Stimulated activated CD8-positive, alpha-beta memory T cell treated with anti-CD3 and anti-CD28 coated beads, Interleukin-15, amount 100 ng/mL, for 4 hours (primary cell): Measurements from ENCODE around the gene FMOD.
"Not testable (repeated sequence)": the region's sequence is repeated elsewhere in the genome, so short reads cannot be mapped to it uniquely, and the experiment has no call there.

Source experiments
- DNase-seq, 2 donors: peaks; one replicate each; pipeline ENCODE4 v3.0.0-alpha.2; 2020; ENCODE audit warnings: low read depth in 2 of 2

The FMOD gene

DNA sequence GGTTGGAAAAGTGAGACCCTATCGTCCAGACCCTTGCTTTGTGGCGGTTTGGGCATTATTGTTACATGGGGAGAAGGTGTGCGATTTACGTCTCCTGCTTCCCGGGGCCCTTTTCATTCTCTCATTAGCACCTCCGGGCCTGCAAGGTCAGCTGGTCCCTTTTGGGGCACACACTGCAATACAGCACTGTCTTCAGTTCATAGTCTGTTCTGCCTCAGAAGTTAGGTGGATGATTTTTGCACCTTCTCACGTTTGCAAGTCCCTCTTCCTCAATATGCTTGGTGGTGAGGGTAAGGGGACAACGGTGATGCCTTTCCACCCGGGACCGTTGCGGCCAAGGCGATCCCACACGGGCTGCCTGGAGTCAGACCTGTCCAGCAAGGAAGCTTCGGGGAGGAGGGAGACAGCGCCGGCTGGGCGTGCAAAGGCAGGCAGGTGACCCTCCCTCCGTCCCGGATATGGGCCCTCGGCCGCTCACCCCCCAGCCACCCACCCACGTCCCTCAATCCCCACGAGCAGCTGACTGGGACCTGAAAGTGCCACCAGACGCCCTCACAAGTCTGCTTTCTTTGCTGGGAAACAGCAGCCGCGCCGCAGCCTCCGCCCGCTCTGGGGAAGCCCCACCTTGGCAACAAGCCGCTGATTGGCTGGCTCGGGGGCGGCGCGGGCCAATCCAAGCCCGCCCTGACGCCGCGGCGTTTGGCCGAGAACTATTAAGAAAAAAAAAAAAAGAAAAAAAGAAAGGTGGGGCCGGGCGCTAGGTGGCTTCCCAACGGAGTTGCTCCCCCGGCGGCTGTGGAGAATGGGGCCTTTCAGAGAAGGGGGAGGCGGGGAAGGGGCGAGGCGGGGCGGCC, 23.9 kb downstream of the FMOD start:
- peak; percentile 86 to 92 for DNase-seq

DNA sequence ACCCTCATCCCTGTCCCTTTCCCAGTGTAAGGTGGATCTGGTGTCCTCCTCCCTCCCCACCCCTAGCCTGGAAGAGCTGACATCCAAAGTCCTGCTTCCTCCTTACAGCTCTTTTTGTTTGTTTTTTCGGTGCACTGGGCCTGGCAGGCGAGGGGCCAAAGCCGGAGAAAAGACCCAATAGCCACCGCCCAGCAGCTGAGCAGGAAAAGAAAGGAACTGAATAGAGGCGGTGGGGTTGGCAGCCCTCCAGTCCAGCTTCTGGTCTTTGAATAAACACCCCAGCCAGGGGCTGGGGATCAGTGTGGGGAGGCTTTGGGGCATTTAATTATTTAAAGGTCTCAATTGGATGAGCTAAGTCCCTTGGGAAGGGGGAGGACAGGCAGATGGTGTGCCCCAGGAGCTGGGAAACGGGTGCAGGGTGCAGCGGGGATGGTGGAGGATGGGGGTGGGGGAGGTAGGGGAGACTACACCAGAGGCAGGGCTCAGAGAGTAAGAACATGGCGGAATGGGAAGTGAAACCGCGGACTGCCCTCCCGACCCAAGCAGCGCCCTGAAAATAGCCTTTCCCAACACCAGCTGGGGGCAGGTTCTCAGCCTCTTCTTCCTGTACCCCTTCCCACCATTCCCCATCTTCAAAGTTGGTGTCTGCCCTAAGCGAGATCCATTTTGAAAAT, 25.4 kb downstream of the FMOD start:
- no peak for DNase-seq

DNA sequence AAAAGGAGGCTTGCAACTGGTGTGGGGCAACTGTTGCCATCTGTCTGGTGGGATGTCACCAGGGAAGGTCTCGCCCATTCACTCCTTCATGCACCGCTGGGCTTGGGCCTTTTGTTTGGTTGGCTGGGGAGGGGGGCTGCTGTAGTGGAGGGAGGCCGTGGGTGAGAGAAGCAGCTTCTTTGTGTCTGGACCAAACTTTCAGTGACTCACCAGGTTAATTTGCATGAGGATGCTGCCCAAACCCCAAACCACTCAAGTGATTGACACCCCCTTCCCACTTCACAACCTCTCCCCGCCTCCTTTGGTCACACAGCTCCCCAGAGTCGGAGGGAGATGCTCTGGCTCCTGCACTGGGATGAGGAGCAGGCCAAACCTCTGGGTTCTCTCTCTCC, 25.9 kb downstream of the FMOD start:
- DNase-seq = no peak

DNA sequence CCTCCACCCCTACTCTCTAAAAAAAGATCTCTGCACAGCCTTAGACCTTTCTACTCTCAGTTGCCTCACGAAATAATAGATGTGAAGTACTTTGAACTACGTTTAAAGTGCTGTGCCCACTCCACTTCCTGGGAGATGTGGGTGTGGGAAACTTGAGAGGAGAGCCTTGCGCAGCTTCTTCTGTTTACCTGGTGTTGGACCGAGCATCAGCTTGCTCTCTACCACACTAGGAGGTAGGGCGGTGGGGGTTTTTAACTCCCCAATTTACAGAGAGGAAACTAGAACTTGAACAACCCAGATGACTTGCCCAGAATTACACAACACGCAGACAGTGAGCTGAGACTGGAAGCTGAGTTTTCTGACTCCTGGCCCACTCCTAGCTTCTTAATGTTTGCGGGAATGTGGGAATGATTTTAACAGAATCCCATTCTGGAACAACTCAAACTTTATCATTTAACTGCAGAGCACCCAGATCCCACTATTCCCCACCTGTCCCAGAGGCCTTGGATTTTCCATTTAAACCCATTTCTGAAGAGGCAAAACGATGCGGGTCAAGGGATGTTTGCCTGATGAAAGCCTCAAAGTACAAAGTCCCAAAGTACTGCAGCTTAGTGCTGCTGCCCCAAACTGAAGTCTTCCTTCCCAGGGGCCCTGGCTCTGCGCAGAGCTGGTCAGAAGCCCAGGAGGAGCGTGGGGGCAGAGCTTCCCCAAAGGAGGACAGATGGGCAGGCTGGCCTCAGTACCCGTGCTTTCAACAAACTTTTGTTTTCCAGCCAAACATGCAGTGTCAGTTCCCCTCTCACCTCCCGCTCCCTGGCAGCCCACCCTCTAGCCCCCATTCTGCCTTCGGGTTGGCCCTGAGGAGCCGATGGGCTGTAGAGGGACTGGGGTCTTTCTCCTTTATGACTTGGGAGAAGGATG, 26.6 kb downstream of the FMOD start:
- no peak for DNase-seq

DNA sequence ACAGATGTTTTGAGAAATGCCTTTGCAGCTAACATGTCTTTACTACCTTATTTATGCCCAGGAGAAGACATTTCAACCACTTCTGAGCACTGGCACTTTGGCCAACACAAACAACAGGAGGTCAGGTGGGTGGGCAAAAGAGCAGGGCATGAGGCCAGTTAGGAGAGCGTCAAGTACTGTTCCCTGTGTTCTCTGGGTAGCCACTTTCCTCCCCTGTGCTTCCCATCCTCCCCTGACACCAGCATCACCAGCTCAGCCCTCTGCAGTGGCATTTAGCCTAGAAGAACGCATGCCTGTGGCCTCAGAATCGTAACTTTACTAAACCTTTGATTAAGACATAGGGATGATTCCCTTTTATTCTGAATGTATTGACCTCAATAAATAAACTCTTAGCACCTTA, 27.3 kb downstream of the FMOD start:
- no peak for DNase-seq

DNA sequence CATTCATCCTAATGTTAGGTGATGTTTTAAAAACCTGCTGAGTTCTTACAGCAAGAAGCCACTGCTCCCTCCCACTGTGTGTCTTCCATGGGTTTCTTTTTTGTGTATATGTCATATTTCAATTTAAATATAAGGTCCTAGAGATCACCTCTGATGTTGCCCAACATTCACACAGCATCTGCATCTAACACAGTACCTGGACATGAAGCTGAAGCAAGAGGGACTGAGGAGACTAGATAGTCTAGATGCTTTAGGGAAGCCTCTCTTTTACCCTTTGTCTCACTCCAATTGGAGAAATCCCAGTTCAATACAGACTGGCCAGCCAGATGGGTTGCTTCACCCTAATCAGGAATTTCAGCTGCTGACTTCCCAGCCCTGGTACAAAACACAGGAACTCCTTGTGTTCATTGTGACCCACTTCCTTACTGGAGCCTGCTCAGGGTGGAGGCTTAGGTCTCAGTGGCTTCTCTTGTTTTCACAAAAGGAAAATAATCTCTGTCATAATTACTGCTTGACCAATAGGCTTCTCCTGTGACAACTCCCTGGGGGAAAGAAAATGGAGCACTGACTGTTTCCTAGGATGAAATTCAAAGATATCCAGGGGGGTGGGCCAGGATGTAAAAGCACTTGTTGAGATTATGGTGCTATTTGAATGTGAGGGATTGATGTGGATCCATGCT, 28.3 kb downstream of the FMOD start:
- DNase-seq = no peak

DNA sequence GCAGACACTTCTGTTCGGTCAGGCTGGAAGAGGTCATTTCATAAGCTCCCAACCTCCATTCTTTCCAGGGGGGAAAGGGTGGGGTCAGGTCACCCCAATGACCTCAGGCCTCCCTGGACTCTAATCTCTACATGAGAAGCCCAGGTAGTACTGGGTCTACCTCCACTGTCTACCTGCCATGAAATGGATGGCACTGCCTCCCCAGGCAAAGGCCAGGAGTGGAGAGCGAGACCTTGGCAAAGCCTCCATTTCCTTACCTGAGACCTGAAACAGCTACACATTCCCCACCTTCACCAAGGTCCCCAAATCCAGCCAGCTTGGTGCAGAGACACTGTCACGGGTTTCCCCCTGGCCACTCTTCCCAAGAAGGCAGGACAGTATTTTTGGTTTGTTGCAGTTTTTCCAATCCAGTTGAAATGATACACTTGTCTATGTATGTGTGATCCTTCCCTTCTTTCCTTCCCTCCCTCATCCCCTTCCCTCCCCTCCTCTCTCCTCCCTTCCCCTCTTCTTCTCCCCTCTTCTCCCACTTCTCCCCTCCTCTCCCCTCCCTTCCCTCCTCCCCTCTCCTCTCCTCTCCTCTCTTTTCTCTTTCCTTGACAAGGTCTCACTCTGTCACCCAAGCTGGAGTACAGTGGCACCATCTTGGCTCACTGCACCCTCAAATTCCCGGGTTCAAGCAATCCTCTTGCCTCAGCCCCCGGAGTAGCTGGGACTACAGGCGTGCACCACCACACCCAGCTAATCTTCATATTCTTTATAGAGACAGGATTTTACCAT, 29.5 kb downstream of the FMOD start:
- no peak for DNase-seq

DNA sequence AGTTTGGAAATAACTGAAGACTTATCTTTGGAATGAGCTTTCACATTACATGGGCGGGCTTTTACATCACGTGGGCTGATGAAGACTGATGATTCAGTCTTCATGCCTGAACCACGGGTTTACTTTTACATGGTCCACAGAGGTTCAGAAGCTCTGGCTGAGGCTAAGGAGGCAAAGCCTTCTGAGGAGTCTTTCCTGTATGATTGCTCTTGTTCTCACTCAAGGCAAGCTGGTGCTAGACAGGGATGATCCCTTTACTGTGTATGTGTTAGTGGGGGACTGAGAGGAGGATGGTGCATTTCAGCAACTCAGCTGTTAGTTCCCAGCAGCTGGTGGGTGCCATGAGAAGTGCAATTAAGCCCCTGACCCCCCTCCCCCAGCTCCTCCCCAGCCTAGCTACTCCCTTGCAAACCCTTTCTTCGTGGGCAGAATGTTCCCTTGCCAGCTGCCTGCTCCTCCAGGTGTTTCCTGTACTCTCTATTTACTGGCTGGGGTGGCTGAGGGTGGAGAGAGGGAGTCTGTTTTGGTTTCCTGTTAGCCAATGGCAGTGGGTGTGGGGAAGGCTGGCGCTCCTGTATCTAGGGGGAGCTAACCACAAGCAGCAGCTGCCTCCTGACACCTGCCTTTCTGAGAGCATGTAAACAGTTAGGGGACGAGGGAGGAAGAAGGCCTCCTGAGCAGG, 30.2 kb downstream of the FMOD start:
- no peak for DNase-seq

DNA sequence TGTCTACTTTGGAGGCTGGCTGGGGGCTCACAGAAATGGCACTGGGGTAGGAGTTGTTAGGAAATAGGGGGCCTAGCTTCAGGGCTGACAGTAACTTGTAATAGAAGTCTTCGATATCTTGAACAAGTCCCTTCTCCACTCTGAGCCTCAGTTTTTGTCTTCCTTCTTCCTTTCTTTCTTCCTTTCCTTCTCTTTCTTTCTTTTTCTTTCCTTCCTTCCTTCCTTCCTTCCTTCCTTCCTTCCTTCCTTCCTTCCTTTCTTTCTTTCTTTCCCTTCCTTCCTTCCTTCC, 32.7 kb downstream of the FMOD start:
- DNase-seq = no peak

DNA sequence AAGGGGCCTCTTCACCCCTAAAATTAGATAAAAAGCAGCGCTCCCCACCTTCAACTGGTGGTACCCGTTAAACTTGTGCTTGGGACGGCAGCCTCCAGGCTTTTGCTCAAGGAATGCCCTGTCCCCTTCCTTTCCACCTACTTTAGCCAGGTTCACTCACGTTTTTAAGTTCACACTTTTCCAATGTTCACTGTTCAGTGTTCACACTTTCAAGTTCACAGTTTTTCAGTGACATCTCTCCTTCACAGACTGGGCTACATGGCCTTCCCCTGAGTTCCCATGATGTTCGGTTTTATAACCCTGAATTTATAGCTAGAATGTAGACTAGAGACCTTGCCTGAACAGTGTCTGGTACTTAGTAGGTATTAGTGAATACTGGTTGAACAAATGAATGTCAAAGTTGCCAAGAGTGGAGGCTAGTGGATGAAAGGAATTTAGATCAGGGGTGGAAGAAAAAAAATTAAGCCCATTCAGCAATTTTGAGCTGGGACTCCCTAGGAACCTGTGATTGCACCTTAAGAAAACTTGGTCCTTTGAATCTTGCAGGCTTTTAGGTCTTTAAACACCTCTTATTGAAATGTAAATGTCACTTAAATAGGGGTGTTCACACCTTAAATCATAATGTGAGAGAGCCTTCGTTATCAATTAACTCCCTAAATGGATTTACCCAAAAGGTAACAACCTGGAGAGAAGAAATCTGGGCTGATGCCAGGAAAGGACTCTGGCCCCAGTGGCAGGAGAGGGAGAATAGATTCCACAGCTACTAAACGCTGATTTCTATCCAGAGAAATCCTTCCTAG, 33.3 kb downstream of the FMOD start:
- DNase-seq = no peak

DNA sequence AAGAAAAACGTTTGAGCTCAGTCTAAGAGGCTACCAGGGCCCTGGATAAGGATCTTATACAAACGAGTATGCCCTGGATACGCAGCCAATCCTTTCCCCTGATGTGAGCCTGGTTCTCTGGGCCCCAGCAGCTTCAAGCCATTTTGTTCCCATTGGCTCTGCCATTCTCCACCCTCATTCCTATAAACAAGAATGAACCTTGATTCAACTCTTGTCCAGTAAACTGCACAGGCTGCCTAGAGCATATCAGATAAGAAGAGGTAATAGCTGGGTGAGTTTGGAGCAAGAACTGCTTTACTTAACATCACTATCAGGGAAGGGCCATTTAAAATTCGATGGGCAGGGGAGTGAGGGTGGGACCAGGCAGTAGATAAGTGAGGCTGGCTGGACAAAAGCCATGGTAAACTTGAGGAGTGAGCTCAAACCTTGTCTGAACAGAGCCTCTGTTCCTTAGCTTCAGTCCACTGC, 34.3 kb downstream of the FMOD start:
- no peak for DNase-seq

DNA sequence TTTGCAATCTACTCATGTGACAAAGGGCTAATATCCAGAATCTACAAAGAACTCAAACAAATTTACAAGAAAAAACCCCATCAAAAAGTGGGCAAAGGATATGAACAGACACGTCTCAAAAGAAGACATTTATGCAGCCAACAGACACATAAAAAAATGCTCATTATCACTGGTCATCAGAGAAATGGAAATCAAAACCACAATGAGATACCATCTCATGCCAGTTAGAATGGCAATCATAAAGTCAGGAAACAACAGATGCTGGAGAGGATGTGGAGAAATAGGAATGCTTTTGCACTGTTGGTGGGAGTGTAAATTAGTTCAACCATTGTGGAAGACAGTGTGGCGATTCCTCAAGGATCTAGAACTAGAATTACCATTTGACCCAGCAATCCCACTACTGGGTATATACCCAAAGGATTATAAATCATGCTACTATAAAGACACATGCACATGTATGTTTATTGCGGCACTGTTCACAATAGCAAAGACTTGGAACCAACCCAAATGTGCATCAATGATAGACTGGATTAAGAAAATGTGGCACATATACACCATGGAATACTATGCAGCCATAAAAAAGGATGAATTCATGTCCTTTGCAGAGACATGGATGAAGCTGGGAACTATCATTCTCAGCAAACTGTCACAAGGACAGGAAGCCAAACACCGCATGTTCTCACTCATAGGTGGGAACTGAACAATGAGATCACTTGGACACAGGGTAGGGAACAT, 36.7 kb downstream of the FMOD start:
- not testable (repeated sequence) for DNase-seq

DNA sequence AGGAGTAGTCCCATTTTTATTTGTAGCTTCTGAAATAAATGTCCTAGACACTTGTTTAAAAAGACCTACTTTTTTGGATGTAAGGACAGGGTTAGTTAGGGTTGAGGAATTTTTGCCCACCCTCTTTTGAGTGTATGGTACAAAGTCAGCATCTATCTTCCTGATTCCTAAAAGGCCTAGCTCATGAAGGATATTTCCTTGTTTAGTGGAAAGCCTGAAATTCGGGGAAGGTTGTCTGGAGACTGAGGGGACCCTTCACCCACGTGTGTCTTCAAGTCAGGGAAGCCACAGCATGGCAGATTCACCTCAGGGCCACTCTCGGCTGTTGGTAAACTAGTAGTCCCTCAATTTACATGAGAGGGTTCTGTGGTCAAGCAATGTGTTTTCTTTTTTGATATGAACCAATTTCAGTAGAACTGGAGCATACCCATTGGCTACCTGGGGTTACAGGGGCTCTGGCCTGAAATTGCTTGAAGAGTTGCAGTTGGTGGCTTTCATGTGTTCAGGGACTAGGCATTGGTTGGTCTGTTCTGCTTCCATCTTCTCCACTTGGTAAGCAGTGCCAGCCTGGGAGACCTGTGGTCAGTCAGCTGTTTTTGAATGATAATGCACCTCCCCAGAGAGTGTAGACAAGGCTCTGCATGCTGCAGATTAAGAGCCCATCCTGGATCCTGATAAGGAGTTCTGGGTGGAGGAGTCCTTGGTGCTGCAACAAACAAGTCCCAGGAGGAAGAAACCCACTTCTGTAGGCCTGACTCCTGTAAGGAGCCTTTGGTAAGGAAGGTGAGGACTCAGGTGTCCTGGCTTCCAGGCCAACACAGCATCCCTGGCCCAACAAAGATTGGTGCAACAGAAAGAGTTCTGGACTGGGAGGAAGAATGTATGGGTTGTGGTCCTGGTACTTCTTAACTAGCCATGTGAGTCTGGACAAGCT, 39.3 kb downstream of the FMOD start:
- DNase-seq = no peak

DNA sequence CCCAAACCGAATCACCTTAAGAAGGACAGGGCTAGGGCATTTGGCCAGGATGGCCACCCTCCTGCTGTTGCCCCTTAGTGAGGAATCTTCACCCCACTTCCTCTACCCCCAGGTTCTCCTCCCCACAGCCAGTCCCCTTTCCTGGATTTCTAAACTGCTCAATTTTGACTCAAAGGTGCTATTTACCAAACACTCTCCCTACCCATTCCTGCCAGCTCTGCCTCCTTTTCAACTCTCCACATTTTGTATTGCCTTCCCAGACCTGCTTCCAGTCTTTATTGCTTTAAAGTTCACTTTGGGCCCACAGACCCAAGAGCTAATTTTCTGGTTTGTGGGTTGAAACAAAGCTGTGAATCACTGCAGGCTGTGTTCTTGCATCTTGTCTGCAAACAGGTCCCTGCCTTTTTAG, 42.0 kb downstream of the FMOD start:
- DNase-seq = no peak

DNA sequence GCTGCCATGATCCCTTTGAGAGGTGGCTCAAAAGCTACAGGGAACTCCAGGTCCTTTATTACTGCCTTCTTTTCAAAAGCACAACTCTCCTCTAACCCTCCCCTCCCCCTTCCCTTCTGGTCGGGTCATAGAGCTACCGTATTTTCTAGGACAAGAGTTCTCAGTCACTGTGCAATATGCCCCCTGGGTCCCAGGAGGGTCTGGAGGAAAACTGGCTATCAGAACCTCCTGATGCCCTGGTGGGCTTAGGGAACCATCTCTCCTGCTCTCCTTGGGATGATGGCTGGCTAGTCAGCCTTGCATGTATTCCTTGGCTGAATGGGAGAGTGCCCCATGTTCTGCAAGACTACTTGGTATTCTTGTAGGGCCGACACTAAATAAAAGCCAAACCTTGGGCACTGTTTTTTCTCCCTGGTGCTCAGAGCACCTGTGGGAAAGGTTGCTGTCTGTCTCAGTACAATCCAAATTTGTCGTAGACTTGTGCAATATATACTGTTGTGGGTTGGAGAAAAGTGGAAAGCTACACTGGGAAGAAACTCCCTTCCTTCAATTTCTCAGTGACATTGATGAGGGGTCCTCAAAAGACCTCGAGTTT, 42.5 kb downstream of the FMOD start:
- no peak for DNase-seq

DNA sequence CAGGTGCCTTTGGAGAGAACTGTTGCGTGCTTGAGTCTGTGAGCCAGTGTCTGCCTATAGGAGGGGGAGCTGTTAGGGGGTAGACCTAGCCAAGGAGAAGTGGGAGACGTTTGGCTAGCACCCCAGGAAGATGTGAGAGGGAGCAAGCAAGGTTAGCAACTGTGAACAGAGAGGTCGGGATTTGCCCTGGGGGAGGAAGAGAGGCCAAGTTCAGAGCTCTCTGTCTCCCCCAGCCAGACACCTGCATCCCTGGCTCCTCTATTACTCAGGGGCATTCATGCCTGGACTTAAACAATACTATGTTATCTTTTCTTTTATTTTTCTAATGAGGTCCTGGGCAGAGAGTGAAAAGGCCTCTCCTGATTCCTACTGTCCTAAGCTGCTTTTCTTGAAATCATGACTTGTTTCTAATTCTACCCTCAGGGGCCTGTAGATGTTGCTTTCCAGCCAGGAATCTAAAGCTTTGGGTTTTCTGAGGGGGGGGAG, 43.2 kb downstream of the FMOD start:
- DNase-seq = no peak

DNA sequence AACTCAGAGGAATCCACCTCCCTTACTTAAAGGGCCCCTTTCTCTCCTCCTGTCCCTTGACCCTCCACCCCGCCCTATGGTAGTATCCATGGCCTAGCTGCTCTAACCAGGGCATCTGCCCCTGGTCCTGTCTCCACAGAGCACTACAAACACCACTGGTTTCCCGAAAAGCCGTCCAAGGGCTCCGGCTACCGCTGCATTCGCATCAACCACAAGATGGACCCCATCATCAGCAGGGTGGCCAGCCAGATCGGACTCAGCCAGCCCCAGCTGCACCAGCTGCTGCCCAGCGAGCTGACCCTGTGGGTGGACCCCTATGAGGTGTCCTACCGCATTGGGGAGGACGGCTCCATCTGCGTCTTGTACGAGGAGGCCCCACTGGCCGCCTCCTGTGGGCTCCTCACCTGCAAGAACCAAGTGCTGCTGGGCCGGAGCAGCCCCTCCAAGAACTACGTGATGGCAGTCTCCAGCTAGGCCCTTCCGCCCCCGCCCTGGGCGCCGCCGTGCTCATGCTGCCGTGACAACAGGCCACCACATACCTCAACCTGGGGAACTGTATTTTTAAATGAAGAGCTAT, 43.9 kb downstream of the FMOD start:
- DNase-seq = no peak
